WTC11 (cell line): ENCODE results near the gene LIPN. TPM values are rescaled to one million over a fixed set of nuclear protein-coding genes. Genes with fewer than 3 reads are reported as not detected.

Experiments
- ATAC-seq: fragments of 200-7000 bp; cut with Tn5 transposase; 2 replicates; pipeline ENCODE4 v1.10.0; 2021; ENCODE audit warnings: mild to moderate bottlenecking, moderate library complexity
- CTCF ChIA-PET: fragments of 300-600 bp; sonication (Branson Sonifier 250); formaldehyde crosslinking; loops from one replicate; lab custom pipeline; 2021; ENCODE audit warnings: antibody characterized with exemption; lab: Charles Lee
- POLR2A ChIA-PET: fragments of 350-600 bp; sonication (Branson Sonifier 250); formaldehyde crosslinking; loops from one replicate; lab custom pipeline; 2021; ENCODE audit warnings: antibody characterized with exemption; lab: Charles Lee
- DNase-seq: peaks from one replicate; pipeline ENCODE4 v3.0.0; 2021; ENCODE audit warnings: low spot score
- H3K27ac Mint-ChIP-seq: 2 replicates; pipeline ENCODE4 v1.8.0; 2021; ENCODE audit warnings: mixed read lengths
- H3K27me3 Mint-ChIP-seq: 2 replicates; pipeline ENCODE4 v1.8.0; 2021; ENCODE audit warnings: low read depth, mild to moderate bottlenecking, moderate library complexity, mixed read lengths
- H3K36me3 Mint-ChIP-seq: 2 replicates; pipeline ENCODE4 v1.8.0; 2021; ENCODE audit warnings: mixed read lengths
- H3K4me1 Mint-ChIP-seq: 2 replicates; pipeline ENCODE4 v1.8.0; 2022; ENCODE audit warnings: mixed read lengths
- H3K4me3 Mint-ChIP-seq: 2 replicates; pipeline ENCODE4 v1.8.0; 2021; ENCODE audit warnings: mild to moderate bottlenecking, moderate library complexity, mixed read lengths
- H3K9me3 Mint-ChIP-seq: 2 replicates; pipeline ENCODE4 v1.8.0; 2021; ENCODE audit warnings: mixed read lengths
- FOXP1 ChIP-seq: sonication (generic); formaldehyde crosslinking; IDR thresholded peaks from 2 replicates; pipeline ENCODE4 v1.8.0; 2022; ENCODE audit warnings: missing genetic modification reagents, mild to moderate bottlenecking, moderate library complexity, borderline replicate concordance
- MYBL2 ChIP-seq: sonication (generic); formaldehyde crosslinking; IDR thresholded peaks from 2 replicates; pipeline ENCODE4 v1.8.1; 2023; ENCODE audit warnings: mild to moderate bottlenecking, moderate library complexity, missing genetic modification reagents
- NFATC4 ChIP-seq: fragments of 250-450 bp; sonication (Bioruptor Pico); IDR thresholded peaks from 2 replicates; pipeline ENCODE4 v1.9.0; 2021; ENCODE audit warnings: mild to moderate bottlenecking
- NFE2L1 ChIP-seq: sonication (generic); formaldehyde crosslinking; IDR thresholded peaks from 2 replicates; pipeline ENCODE4 v1.8.1; 2023; ENCODE audit warnings: missing genetic modification reagents
- NFYB ChIP-seq: sonication (generic); formaldehyde crosslinking; conservative IDR thresholded peaks from 2 replicates; pipeline ENCODE4 v1.8.0; 2022; ENCODE audit warnings: low read depth, missing genetic modification reagents
- PRRX2 ChIP-seq: fragments of 250-450 bp; sonication (Bioruptor Pico); IDR thresholded peaks from 2 replicates; pipeline ENCODE4 v1.8.0; 2021; ENCODE audit warnings: mild to moderate bottlenecking
- ZNF263 ChIP-seq: sonication (generic); formaldehyde crosslinking; IDR thresholded peaks from 2 replicates; pipeline ENCODE4 v1.8.1; 2022; ENCODE audit warnings: low read depth, mild to moderate bottlenecking, moderate library complexity, missing genetic modification reagents
- ZNF317 ChIP-seq: sonication (generic); formaldehyde crosslinking; IDR thresholded peaks from 2 replicates; pipeline ENCODE4 v1.8.1; 2023; ENCODE audit warnings: low read depth, mild to moderate bottlenecking, moderate library complexity, missing genetic modification reagents, borderline replicate concordance
- total RNA-seq: library from RNA; stranded (reverse); gene quantifications from 3 replicates; pipeline ENCODE4 v1.2.3, GENCODE V29; 2021
- TF ChIP-seq, protein P1 (sequence below): fragments of 250-450 bp; sonication (Bioruptor Pico); IDR thresholded peaks from 2 replicates; pipeline ENCODE4 v1.9.0; 2021; ENCODE audit warnings: moderate library complexity, mild to moderate bottlenecking, inconsistent platforms, borderline replicate concordance
- TF ChIP-seq, protein P2 (sequence below): sonication (generic); formaldehyde crosslinking; IDR thresholded peaks from 2 replicates; pipeline ENCODE4 v1.8.0; 2022; ENCODE audit warnings: mild to moderate bottlenecking, missing genetic modification reagents
- TF ChIP-seq, protein P3 (sequence below): sonication (generic); formaldehyde crosslinking; IDR thresholded peaks from 2 replicates; pipeline ENCODE4 v1.8.0; 2023; ENCODE audit warnings: mild to moderate bottlenecking, missing genetic modification reagents
- TF ChIP-seq, protein P4 (sequence below): fragments of 250-450 bp; sonication (Bioruptor Pico); IDR thresholded peaks from 2 replicates; pipeline ENCODE4 v1.9.0; 2021; ENCODE audit warnings: mild to moderate bottlenecking, borderline replicate concordance
- TF ChIP-seq, protein P5 (sequence below): sonication (generic); formaldehyde crosslinking; IDR thresholded peaks from 2 replicates; pipeline ENCODE4 v1.8.1; 2023; ENCODE audit warnings: mild to moderate bottlenecking, missing genetic modification reagents, moderate library complexity
- TF ChIP-seq, protein P6 (sequence below): sonication (generic); formaldehyde crosslinking; IDR thresholded peaks from 2 replicates; pipeline ENCODE4 v1.8.1; 2022; ENCODE audit warnings: mild to moderate bottlenecking, missing genetic modification reagents, moderate library complexity, borderline replicate concordance

The LIPN gene
- total RNA-seq, 1 experiment from 2014 or later, result not detected

DNA sequence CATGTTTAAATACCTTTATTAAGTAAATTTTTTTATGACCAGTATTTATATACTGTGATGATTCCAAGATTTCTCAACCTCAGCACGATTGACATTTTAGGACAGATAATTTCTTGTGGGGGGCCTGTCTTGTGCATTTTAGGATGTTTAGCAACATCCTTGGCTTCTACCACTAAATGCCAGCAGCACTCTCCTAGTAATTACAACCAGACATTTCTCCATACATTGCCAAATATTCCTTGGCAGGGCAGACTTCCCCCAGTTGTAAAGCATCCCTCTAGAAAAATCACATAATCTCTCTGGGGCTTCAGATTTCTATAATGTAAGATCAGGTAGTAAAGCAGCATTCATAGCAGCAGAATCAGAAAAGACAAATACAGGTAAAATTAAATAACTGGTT is 34.9 kb downstream of the LIPN start:
- TF ChIP-seq, protein P1, sequence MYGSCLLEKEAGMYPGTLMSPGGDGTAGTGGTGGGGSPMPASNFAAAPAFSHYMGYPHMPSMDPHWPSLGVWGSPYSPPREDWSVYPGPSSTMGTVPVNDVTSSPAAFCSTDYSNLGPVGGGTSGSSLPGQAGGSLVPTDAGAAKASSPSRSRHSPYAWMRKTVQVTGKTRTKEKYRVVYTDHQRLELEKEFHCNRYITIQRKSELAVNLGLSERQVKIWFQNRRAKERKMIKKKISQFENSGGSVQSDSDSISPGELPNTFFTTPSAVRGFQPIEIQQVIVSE (CRISPR knock-in tag), result no peak
- no peak for TF ChIP-seq ZNF317 (CRISPR knock-in tag)
- no peak for TF ChIP-seq MYBL2
- TF ChIP-seq, protein P2, sequence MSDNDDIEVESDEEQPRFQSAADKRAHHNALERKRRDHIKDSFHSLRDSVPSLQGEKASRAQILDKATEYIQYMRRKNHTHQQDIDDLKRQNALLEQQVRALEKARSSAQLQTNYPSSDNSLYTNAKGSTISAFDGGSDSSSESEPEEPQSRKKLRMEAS (CRISPR knock-in tag), result no peak
- no peak for TF ChIP-seq FOXP1
- TF ChIP-seq, protein P3, sequence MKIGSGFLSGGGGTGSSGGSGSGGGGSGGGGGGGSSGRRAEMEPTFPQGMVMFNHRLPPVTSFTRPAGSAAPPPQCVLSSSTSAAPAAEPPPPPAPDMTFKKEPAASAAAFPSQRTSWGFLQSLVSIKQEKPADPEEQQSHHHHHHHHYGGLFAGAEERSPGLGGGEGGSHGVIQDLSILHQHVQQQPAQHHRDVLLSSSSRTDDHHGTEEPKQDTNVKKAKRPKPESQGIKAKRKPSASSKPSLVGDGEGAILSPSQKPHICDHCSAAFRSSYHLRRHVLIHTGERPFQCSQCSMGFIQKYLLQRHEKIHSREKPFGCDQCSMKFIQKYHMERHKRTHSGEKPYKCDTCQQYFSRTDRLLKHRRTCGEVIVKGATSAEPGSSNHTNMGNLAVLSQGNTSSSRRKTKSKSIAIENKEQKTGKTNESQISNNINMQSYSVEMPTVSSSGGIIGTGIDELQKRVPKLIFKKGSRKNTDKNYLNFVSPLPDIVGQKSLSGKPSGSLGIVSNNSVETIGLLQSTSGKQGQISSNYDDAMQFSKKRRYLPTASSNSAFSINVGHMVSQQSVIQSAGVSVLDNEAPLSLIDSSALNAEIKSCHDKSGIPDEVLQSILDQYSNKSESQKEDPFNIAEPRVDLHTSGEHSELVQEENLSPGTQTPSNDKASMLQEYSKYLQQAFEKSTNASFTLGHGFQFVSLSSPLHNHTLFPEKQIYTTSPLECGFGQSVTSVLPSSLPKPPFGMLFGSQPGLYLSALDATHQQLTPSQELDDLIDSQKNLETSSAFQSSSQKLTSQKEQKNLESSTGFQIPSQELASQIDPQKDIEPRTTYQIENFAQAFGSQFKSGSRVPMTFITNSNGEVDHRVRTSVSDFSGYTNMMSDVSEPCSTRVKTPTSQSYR (CRISPR knock-in tag), result no peak
- TF ChIP-seq PRRX2, result no peak
- TF ChIP-seq NFE2L1 (CRISPR knock-in tag), result no peak
- TF ChIP-seq NFYB (CRISPR knock-in tag), result no peak
- no peak for TF ChIP-seq NFATC4 (CRISPR knock-in tag)
- TF ChIP-seq, protein P4, sequence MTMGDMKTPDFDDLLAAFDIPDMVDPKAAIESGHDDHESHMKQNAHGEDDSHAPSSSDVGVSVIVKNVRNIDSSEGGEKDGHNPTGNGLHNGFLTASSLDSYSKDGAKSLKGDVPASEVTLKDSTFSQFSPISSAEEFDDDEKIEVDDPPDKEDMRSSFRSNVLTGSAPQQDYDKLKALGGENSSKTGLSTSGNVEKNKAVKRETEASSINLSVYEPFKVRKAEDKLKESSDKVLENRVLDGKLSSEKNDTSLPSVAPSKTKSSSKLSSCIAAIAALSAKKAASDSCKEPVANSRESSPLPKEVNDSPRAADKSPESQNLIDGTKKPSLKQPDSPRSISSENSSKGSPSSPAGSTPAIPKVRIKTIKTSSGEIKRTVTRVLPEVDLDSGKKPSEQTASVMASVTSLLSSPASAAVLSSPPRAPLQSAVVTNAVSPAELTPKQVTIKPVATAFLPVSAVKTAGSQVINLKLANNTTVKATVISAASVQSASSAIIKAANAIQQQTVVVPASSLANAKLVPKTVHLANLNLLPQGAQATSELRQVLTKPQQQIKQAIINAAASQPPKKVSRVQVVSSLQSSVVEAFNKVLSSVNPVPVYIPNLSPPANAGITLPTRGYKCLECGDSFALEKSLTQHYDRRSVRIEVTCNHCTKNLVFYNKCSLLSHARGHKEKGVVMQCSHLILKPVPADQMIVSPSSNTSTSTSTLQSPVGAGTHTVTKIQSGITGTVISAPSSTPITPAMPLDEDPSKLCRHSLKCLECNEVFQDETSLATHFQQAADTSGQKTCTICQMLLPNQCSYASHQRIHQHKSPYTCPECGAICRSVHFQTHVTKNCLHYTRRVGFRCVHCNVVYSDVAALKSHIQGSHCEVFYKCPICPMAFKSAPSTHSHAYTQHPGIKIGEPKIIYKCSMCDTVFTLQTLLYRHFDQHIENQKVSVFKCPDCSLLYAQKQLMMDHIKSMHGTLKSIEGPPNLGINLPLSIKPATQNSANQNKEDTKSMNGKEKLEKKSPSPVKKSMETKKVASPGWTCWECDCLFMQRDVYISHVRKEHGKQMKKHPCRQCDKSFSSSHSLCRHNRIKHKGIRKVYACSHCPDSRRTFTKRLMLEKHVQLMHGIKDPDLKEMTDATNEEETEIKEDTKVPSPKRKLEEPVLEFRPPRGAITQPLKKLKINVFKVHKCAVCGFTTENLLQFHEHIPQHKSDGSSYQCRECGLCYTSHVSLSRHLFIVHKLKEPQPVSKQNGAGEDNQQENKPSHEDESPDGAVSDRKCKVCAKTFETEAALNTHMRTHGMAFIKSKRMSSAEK, result no peak
- TF ChIP-seq, protein P5, sequence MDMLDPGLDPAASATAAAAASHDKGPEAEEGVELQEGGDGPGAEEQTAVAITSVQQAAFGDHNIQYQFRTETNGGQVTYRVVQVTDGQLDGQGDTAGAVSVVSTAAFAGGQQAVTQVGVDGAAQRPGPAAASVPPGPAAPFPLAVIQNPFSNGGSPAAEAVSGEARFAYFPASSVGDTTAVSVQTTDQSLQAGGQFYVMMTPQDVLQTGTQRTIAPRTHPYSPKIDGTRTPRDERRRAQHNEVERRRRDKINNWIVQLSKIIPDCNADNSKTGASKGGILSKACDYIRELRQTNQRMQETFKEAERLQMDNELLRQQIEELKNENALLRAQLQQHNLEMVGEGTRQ, result no peak
- TF ChIP-seq, protein P6, sequence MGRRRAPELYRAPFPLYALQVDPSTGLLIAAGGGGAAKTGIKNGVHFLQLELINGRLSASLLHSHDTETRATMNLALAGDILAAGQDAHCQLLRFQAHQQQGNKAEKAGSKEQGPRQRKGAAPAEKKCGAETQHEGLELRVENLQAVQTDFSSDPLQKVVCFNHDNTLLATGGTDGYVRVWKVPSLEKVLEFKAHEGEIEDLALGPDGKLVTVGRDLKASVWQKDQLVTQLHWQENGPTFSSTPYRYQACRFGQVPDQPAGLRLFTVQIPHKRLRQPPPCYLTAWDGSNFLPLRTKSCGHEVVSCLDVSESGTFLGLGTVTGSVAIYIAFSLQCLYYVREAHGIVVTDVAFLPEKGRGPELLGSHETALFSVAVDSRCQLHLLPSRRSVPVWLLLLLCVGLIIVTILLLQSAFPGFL (CRISPR knock-in tag), result no peak
- no peak for TF ChIP-seq ZNF263 (CRISPR knock-in tag)
- POLR2A ChIA-PET, result no interaction called here
- DNase-seq (no peak), ATAC-seq (no peak)
- CTCF ChIA-PET, result interaction anchor here (1.0 to 3.4 kb wide), 2 partner anchors 66 to 68 kb away, joined by 4 to 18 read pairs; no protein-coding TSS in a partner anchor
- no peaks in the 10 kb centered on the region for H3K36me3 Mint-ChIP-seq
- no peak overlapping the region for H3K27ac Mint-ChIP-seq
- H3K9me3 Mint-ChIP-seq, result no peaks in the 10 kb centered on the region
- no peak overlapping the region for H3K4me3 Mint-ChIP-seq
- 0 out of 2 replicates have a peak, but pooled peaks cover 2% of the 10 kb centered on the region for H3K4me1 Mint-ChIP-seq
- peaks cover 5% of the 10 kb centered on the region; the same call in 1 of the 2 replicates for H3K27me3 Mint-ChIP-seq
